Activated effector memory CD4-positive, alpha-beta T cell treated with anti-CD3 and anti-CD28 coated beads, Interleukin-2, amount 50 U/mL, for 16 hours (primary cell): ENCODE data around the gene CAMK2B.

ENCODE experiments used
- DNase-seq: peaks from one replicate; pipeline ENCODE4 v3.0.0-alpha.2; 2020

The CAMK2B gene

DNA sequence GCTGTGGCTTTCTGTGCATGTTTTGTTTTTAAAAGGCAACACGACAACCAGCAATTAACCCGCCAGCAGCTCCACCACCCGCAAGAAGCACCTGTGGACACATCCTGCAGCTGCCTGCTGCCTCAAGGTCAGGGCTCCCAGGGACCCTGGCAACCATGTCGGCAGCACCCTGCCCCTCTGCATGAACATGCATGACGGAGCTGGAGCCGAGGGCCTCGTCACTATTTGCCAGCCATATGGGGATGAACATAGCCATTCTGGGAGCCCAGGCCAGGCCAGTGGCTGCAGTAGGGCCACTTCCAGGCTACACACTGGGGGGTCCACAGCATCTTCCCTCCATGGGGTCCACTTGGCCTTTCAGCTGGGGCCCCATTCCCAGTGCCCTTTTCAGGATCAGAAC is 52.9 kb downstream of the CAMK2B start:
- DNase-seq: no peak

DNA sequence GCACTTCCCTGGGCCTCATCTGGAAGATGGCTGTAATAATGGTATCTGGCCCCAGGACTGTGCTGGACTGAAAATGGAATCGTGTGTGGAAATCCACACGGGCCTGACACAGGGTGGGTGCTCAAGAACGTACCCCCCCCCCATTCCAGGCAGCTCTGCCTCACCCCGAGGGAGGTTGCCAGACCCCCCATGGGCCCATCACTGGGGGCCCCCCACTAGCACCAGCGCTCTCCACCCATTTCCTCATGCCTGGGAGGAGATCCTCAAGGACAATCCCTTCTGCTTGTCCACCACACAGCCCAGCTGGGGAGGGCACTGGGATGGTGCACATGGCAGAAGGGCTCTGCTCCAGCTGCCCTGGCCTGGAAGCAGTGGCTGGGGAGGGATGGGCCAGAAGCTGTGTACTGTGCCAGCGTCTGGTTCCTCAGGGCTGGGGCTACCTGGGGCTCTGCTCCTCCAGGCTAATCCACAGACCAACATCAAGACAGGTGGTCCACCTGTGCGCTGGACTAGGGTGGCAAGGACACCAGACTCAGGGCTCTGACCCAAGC is 55.4 kb downstream of the CAMK2B start:
- DNase-seq: no peak

- no peak for DNase-seq
Observed at GRCh38 chr7:44269417-44269816, 56.0 kb downstream of the CAMK2B start.

DNA sequence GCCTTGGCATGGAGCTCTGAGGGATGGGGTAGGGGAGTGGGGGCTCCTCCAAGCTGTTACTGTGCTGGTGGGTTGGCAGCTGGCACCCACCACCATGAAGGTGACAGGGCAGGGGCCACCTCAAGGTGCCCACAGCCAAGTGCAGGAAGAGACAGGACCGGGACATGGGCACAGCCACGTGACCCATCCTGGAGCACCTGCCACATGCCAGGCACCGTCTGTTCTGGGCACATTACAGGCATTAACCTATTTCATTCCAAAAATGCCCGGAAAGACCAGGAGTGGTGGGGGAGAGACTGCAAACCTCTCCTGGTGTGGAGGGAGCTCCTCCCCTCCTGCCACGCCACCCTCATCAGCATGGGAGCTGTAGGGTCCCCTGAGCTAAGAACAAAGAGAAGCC is 56.7 kb downstream of the CAMK2B start:
- no peak for DNase-seq

GRCh38 chr7:44267719-44268421 is 57.5 kb downstream of the CAMK2B start:
- DNase-seq: no peak

DNA sequence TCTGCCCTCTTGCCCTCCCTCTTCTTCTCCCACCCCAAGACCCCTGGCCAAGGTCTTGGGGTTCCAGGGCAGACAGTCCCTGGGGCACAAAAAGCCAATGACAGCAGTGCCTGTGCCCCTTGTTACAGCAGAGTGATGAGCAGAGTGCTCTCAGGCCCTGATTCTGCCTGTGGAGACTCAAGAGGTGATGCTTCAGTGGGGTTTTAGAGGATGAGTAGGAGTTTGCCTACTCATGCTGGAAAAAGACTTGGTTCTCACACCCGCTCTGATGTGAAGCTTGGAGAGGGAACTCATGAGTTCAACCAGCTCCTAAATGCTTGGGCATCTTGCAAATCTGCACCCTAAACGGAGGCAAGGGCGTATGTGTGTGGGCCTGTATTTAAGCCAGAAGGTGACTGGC is 58.2 kb downstream of the CAMK2B start:
- no peak for DNase-seq

DNA sequence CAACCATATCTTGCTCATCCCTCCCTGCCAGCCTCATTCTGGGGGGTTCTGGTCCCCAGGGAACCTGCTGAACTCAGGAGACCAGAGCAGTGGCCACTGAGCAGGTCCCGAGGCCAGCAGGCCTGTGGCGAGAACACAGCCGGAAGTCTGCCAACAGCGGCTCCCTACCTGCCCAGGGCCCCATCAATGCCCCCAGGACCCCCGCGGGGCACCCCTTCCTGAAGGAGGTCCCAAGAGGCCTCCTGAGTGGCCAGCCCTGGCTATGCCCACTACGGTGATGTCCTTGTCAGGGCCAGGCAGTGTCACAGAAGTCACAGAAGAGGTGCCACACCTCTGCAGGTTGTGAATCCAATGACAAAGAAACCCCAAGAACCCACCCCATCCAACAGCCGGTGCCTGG is 58.9 kb downstream of the CAMK2B start:
- no peak for DNase-seq

DNA sequence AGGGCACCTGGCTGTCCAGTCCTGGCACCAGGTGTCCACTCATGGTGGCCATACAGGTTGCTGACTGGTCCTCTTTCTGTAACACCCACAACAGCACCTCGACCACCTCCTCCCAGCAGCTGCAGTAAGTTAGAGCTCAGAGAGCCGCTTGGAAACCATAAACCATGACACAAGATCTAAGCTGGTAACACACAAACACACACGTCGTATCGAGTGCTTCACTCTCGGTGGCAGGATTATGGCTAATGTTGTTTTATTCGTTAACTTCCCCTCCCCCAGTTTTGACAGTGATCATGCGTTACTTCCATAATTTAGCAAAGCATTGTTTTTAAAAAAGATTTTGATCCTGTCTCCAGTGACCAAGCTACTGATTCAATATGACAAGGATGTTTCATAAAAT is 59.7 kb downstream of the CAMK2B start:
- no peak for DNase-seq

- DNase-seq: no peak
Observed at GRCh38 chr7:44264221-44264931, 61.0 kb downstream of the CAMK2B start.

DNA sequence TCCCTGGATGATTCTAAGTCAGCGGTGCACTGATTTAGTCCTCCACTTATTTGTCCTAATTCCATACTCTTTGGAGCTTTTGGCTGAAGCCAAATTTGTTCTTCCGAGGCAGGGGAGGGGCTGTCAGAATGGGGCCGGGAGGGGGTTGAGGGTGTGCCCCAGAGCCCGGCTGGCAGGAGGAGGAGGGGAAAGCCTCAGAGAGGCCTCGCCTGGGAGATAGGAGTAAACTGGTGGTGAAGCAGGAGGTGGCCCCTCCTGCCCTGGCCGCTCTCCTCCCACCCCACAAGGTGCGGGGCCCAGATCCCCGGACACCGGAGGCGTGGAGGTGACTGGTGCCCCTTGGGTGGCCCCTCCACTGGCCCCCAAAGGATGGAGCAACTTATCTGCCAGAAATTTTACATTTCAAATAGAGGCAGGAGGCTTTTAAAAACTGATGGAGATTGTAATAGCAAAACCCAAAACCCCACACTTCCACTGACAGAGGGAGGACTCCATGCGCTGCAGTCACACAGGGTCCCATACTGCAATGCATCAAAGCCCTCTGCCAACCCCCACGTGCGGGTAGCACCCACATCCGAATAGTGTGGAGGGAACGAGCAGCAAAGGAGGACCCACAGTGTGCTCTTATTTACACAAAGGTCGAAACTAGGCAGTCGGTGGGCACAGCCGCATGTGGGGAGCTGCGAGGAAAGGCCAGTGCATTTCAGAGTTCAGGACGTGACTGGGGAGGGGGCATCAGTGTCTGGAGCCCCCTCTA is 61.9 kb downstream of the CAMK2B start:
- DNase-seq: no peak

DNA sequence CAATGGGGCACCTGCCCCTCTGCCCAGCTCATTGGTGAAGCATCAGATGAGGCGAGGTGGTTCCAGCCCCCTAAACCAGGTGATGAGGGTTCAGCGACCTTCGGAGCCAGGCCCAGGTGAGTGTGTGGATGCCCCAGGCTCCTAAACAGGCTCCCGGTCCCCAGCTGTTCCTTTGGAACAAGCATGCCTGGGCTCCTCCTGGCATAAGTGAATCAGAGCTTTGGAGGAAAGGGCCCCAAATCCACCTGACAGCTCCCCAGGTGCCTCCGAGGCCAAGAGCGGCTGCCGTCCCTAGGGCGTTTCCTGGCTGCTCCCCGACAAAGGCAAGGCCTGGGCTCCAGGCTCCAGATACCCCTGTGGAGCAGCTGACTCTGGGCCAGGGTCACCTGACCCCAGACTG is 63.4 kb downstream of the CAMK2B start:
- no peak for DNase-seq

- DNase-seq: no peak
Observed at GRCh38 chr7:44261240-44261639, 64.2 kb downstream of the CAMK2B start.

DNA sequence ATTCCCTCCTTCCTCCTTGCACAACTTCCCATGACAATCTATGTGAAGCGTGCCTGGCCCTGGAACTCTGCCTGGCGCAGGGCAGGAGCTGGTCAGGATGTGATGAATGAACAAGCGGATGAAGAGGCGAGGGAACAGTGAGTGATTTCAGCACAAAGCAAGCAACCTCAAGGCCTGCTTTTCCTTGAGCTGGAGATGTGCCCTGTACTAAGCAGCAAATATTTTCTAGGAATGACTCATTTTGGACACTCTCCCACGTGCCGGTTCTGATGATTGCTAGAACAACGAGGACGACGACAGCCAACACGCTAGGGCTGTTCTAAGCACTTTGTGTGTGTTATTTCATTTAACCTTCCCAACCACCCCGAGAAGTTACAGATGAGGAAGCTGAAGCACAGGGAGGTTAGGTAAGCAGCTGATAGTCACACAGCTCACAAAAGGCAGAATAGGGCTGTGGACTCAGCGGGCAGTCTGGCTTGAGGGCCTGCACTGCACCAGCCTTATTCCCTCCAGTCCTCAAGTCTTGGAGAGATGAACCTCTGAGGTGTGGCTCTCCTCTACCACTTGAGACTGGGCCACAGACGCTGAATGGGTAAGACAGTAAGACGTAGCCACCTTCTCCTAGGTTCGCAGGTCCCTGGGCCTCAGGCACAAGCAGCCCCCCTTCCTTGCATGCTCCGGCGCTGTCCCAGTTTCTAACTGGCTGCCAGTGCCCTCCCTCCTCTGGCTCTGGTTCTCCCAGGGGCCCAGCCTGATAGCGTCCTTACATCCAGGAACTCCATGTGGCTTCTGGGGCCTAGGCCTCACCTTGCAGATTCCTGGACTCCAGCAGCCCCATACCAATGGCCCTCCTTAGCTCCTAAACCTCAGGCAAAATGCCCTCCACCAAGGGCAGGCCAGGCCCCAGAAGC is 65.6 kb downstream of the CAMK2B start:
- DNase-seq: no peak

- no peak for DNase-seq
Observed at GRCh38 chr7:44258865-44259546, 66.4 kb downstream of the CAMK2B start.

GRCh38 chr7:44258423-44258760 is 67.0 kb downstream of the CAMK2B start:
- DNase-seq: no peak

GRCh38 chr7:44257618-44258422 is 67.6 kb downstream of the CAMK2B start:
- peak; percentile 89 for DNase-seq

- DNase-seq: no peak
Observed at GRCh38 chr7:44257213-44257612, 68.2 kb downstream of the CAMK2B start.

GRCh38 chr7:44256459-44256858 is 68.9 kb downstream of the CAMK2B start:
- no peak for DNase-seq

DNA sequence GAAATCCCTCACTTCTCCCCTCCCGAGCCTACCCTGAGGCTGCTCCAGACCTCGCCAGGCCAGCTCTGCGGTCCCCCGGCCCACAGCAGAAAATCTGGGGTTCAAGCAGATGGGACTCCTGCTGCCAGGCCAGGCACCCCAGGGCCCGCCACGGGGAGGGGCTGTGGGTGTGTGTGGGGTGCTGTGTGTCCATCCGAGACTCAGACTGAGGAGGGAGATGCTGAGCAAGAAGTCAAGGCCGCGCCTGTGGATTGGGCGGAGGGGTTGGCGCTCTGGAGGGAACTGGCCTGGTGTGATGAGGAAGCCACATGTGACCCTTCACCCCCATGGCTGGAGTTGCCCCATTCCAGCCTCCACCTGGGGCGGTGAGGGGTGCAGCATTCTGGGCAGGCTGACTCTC is 73.5 kb downstream of the CAMK2B start:
- DNase-seq: no peak

- no peak for DNase-seq
Observed at GRCh38 chr7:44251269-44251668, 74.1 kb downstream of the CAMK2B start.

DNA sequence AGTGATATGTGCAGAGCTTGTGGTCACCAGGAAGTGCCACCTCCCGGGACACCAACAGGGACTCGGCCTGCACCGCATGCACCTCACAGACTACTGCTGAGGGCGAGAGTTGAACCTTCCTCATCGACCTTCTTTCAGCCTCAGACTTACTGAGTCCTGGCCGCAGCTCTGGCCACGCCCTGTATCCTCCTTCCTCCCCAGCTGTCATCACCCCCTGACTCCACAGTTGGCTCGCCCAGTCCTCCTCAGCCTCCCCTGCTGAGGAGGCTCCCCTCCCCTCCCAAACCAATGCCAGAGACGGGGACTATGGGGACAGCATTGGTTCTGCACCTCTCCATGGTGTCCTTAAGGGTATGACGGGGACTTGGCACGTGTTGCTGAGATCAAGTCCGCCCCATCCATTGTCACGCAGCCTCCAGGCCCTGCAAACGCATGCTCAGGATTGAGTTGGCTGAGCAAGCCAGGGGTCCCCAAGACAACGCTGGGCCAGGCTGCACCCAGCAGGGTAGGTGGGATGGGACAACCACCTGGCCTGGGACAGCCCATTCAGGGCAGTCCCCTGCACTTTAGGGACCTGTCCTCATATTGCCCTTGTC is 75.7 kb downstream of the CAMK2B start:
- DNase-seq: no peak
